ENCODE results near the gene MOB3B.

MOB3B gene

DNA sequence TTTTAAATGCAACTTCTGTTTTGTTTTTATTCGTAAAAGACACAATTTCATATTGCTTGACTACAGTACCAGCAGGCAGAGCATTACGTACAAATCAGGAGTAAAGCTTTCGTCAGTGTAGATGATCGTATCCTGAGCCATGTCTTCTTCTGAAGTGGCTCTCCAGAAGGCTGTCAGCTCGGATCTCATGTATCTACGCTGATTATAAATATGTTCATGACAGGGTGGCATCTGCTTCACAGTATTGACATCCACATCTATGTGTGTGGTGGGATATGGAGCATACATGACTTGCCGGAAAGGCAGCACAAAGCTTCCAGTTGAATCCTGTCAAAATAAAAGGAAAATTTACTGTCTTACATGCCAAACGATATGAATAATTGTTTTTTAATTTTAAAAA is 26.9 kb upstream of the MOB3B start:
- H3K36me3 Mint-ChIP-seq = peaks cover 23% of the 10 kb centered on the region

DNA sequence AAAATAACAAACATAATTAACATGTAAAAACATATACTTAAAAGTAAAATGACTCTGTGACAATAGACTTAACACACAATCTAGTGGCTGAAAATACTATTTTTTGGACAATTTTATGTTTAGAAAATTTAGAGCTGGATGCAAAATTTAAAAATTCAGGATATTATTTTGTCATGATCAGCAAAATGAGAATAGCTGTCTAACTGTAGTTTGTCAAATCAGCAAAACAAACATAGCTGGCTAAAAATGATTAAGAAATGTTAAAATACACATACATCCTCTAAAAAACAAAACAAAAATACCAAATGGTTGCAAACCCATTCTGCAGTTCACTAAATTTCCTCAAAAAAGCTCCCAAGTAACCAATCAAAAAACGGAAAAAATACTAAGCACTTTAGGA is 25.1 kb upstream of the MOB3B start:
- peaks cover 24% of the 10 kb centered on the region for H3K36me3 Mint-ChIP-seq
- H3K4me1 Mint-ChIP-seq (ENCODE audit: low read depth) = no peaks in the 10 kb centered on the region
- H3K27ac Mint-ChIP-seq = no peak overlapping the region
- no peaks in the 10 kb centered on the region for H3K9me3 Mint-ChIP-seq (ENCODE audit: low read depth)
- no peaks in the 10 kb centered on the region for H3K27me3 Mint-ChIP-seq
- no peak overlapping the region for H3K4me3 Mint-ChIP-seq

More for the DNA sequence above, 26.9 kb upstream of the MOB3B start:
- H3K27me3 Mint-ChIP-seq = no peaks in the 10 kb centered on the region
- H3K4me3 Mint-ChIP-seq = no peak overlapping the region
- H3K4me1 Mint-ChIP-seq (ENCODE audit: low read depth) = no peaks in the 10 kb centered on the region
- no peaks in the 10 kb centered on the region for H3K9me3 Mint-ChIP-seq (ENCODE audit: low read depth)
- no peak overlapping the region for H3K27ac Mint-ChIP-seq

DNA sequence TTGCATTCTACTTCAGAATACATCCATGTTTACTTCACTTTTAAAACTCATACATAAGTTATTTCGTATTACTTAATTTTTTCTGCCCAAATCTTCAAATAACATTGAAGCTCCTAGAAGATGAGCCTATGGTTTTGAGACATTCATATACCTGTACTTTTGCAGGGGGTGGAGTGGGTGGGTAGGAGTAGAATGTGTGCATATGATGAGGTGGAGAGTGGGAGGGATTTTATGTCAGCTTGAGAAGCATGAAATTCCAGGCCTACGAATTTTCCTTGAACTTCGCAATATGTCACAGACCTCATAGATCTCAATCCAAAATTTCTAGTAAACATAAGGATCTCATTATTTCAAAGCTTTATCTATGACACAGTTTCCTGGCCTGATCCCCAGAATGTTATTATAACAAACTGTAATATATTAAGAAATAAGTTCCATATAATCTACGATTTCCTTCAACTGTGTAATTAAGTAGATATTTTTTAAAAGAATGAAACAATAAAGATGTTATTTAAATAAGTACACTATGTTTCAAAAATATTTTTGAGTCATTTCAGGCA is 19.7 kb upstream of the MOB3B start:
- no peak overlapping the region for H3K27ac Mint-ChIP-seq
- no peaks in the 10 kb centered on the region for H3K4me1 Mint-ChIP-seq (ENCODE audit: low read depth)
- H3K4me3 Mint-ChIP-seq = no peak overlapping the region
- no peaks in the 10 kb centered on the region for H3K9me3 Mint-ChIP-seq (ENCODE audit: low read depth)
- H3K27me3 Mint-ChIP-seq = no peaks in the 10 kb centered on the region
- H3K36me3 Mint-ChIP-seq = peaks cover 20% of the 10 kb centered on the region

DNA sequence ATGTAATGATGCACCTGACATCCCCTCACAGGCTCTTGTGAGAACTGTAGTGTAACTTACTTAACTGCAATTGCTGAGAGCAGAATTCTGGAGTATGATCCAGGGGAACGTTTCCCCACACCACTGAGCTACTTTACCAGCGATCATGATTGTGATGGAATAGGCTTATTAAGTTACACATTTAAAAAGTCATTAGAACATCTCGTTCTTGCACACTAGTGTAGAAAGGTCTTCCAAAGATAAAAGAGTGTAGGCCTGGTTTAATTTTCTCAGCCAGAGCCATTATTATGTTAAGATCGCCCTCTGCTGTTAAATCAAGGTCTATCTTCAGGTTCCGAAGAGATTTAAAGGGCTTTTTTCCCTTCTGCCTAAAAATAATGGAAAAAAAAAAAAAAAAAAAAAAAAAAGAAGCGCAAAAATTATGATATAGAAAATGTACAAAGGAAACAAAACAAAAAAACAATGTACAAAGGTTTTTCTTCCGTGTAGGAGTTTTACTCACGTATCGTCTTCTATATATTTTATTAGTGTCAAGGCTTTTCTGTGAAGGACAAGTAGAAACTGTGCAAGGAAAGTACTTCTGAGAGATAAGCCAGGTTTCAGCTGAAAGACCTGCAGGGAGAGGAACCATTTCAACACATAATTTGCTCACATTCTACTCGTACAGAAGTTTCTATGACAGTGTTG is 18.6 kb upstream of the MOB3B start:
- Mint-ChIP-seq H3K27ac (no peak overlapping the region), H3K36me3 (peaks cover 11% of the 10 kb centered on the region), H3K4me1 (ENCODE audit: low read depth) (no peaks in the 10 kb centered on the region), H3K4me3 (no peak overlapping the region), H3K27me3 (no peaks in the 10 kb centered on the region), H3K9me3 (ENCODE audit: low read depth) (no peaks in the 10 kb centered on the region)

GRCh38 chr9:27545471-27545870 is 15.9 kb upstream of the MOB3B start:
- H3K27ac Mint-ChIP-seq = no peak overlapping the region
- H3K4me1 Mint-ChIP-seq (ENCODE audit: low read depth) = no peaks in the 10 kb centered on the region
- H3K27me3 Mint-ChIP-seq = no peaks in the 10 kb centered on the region
- no peak overlapping the region for H3K4me3 Mint-ChIP-seq
- peaks cover 6% of the 10 kb centered on the region for H3K36me3 Mint-ChIP-seq
- H3K9me3 Mint-ChIP-seq (ENCODE audit: low read depth) = no peaks in the 10 kb centered on the region

GRCh38 chr9:27542508-27542907 is 12.9 kb upstream of the MOB3B start:
- no peak overlapping the region for H3K27ac Mint-ChIP-seq
- no peaks in the 10 kb centered on the region for H3K27me3 Mint-ChIP-seq
- H3K36me3 Mint-ChIP-seq = peaks cover 8% of the 10 kb centered on the region
- no peaks in the 10 kb centered on the region for H3K4me1 Mint-ChIP-seq (ENCODE audit: low read depth)
- no peak overlapping the region for H3K4me3 Mint-ChIP-seq
- H3K9me3 Mint-ChIP-seq (ENCODE audit: low read depth) = no peaks in the 10 kb centered on the region

DNA sequence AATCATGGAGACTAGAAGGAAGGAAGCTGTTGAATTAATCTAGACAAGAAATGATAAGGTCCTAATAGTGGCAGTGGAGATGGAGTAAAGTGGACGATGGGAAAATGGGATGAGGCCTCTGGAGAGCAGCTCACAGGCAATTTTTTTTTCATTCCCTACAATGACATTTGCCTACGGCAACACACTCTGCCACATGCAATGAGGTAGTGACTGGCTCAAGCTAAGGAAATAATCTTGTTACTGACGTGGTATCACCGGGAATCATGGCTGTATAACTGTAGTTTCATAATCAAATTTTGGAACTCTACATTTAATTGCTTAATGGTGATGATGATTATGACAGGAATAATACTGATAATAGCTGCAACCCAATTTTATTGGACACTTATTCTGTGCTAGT is 12.1 kb upstream of the MOB3B start:
- Mint-ChIP-seq H3K27ac (no peak overlapping the region), H3K27me3 (no peaks in the 10 kb centered on the region), H3K4me3 (no peak overlapping the region), H3K9me3 (ENCODE audit: low read depth) (no peaks in the 10 kb centered on the region), H3K36me3 (peaks cover 8% of the 10 kb centered on the region), H3K4me1 (ENCODE audit: low read depth) (no peaks in the 10 kb centered on the region)

- Mint-ChIP-seq H3K4me1 (ENCODE audit: low read depth) (no peaks in the 10 kb centered on the region), H3K9me3 (ENCODE audit: low read depth) (no peaks in the 10 kb centered on the region), H3K27ac (no peak overlapping the region), H3K27me3 (no peaks in the 10 kb centered on the region), H3K36me3 (peaks cover 8% of the 10 kb centered on the region), H3K4me3 (no peak overlapping the region)
These were observed 10.9 kb upstream of the MOB3B start for GRCh38 chr9:27540502-27540901.

DNA sequence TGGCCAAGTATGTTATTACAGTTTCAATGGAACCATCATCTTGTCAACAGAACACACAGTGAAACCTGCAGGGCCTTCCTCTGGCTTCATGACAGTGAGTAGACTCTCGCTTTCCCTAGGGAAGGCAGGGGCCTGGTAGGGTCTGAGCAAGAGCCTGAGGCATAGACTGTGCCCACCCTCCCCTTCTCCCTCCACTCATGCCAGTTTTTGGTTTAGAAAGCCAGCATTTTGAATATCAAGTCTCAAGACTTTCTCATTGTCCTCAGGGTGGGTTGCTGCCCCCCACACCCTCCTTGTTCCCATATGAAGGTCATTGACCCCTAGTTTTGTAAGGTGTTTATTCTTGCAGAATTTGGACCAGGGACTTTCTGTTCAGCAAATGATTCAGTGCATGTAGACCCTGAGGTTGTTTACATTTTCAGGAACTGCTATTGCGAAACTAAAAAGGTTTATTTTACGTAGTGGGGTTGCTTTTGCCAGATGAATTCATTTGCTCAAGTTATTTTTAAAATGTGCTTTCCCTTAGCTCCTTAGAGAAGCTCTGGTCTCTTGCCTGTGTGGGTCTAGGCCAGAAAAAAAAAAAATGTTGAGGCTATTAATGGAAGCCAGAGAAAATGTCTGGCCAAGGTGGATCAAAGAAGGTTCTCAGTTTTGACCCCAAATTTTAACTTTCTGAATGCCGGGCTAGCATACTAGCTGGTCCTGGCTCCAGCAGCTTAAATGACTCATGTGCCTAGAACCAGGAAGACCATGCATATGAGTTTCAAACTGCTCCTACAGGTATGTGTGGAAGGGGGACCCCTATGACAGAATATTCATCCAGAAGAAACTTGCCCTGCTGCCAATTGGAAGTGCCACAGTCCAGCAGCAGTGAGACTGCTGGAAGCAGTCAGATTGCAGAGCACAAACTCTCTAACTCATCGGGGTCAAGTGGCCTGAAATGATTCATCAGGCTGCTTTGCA is 10.1 kb upstream of the MOB3B start:
- no peak overlapping the region for H3K4me3 Mint-ChIP-seq
- H3K27ac Mint-ChIP-seq = no peak overlapping the region
- no peaks in the 10 kb centered on the region for H3K4me1 Mint-ChIP-seq (ENCODE audit: low read depth)
- peaks cover 10% of the 10 kb centered on the region for H3K36me3 Mint-ChIP-seq
- no peaks in the 10 kb centered on the region for H3K27me3 Mint-ChIP-seq
- H3K9me3 Mint-ChIP-seq (ENCODE audit: low read depth) = no peaks in the 10 kb centered on the region

GRCh38 chr9:27538647-27539046 is 9.0 kb upstream of the MOB3B start:
- H3K9me3 Mint-ChIP-seq (ENCODE audit: low read depth) = no peaks in the 10 kb centered on the region
- H3K27ac Mint-ChIP-seq = no peak overlapping the region
- peaks cover 13% of the 10 kb centered on the region for H3K36me3 Mint-ChIP-seq
- no peaks in the 10 kb centered on the region for H3K4me1 Mint-ChIP-seq (ENCODE audit: low read depth)
- no peak overlapping the region for H3K4me3 Mint-ChIP-seq
- no peaks in the 10 kb centered on the region for H3K27me3 Mint-ChIP-seq

- no peaks in the 10 kb centered on the region for H3K4me1 Mint-ChIP-seq (ENCODE audit: low read depth)
- H3K4me3 Mint-ChIP-seq = no peak overlapping the region
- H3K27ac Mint-ChIP-seq = no peak overlapping the region
- H3K36me3 Mint-ChIP-seq = peaks cover 13% of the 10 kb centered on the region
- no peaks in the 10 kb centered on the region for H3K9me3 Mint-ChIP-seq (ENCODE audit: low read depth)
- H3K27me3 Mint-ChIP-seq = no peaks in the 10 kb centered on the region
These were observed 8.1 kb upstream of the MOB3B start for GRCh38 chr9:27537756-27538155.

- Mint-ChIP-seq H3K4me1 (ENCODE audit: low read depth) (no peaks in the 10 kb centered on the region), H3K9me3 (ENCODE audit: low read depth) (no peaks in the 10 kb centered on the region), H3K4me3 (no peak overlapping the region), H3K36me3 (peaks cover 11% of the 10 kb centered on the region), H3K27ac (no peak overlapping the region), H3K27me3 (no peaks in the 10 kb centered on the region)
These were observed 7.4 kb upstream of the MOB3B start for GRCh38 chr9:27537027-27537435.

- Mint-ChIP-seq H3K4me1 (ENCODE audit: low read depth) (no peaks in the 10 kb centered on the region), H3K27ac (no peak overlapping the region), H3K27me3 (no peaks in the 10 kb centered on the region), H3K36me3 (peaks cover 11% of the 10 kb centered on the region), H3K9me3 (ENCODE audit: low read depth) (no peaks in the 10 kb centered on the region), H3K4me3 (no peak overlapping the region)
These were observed 6.6 kb upstream of the MOB3B start for GRCh38 chr9:27536168-27536567.

- H3K27ac Mint-ChIP-seq = no peak overlapping the region
- H3K36me3 Mint-ChIP-seq = peaks cover 9% of the 10 kb centered on the region
- H3K4me3 Mint-ChIP-seq = no peak overlapping the region
- H3K27me3 Mint-ChIP-seq = no peaks in the 10 kb centered on the region
- no peaks in the 10 kb centered on the region for H3K9me3 Mint-ChIP-seq (ENCODE audit: low read depth)
- H3K4me1 Mint-ChIP-seq (ENCODE audit: low read depth) = no peaks in the 10 kb centered on the region
These were observed 6.1 kb upstream of the MOB3B start for GRCh38 chr9:27535701-27536118.

DNA sequence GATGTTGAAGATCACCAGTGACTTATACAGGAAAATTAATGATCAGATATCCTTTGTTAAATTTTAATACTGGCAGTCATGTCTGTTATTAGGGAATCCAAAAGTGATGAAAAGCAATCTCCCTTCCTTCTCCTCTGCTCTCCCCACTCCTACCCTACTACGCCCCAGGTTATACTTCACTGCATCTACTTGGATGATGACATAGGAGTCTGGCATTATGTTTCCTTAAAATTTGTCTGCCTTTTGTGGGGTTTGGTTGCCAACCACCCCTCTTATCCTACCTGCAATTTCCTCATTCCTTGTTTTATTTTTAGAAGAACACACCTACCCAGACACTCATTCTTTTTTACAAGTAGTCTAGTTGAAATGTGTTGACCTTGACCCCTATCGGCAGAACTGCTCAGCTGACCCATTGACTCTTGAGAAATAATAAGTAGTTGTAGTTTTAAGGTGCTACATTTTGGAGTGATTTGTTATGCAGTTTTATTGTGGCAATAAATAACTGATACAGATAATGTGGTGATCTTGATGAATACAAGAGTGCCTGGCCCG is 5.1 kb upstream of the MOB3B start:
- Mint-ChIP-seq H3K36me3 (peaks cover 9% of the 10 kb centered on the region), H3K4me1 (ENCODE audit: low read depth) (peaks cover 2% of the 10 kb centered on the region)

More for the DNA sequence above, 5.1 kb upstream of the MOB3B start:
- Mint-ChIP-seq H3K27me3 (no peaks in the 10 kb centered on the region), H3K9me3 (ENCODE audit: low read depth) (no peaks in the 10 kb centered on the region), H3K4me3 (no peak overlapping the region), H3K27ac (no peak overlapping the region)
